ENCODE measurements around the gene SERTAD3. TPM values are rescaled to one million over a fixed set of nuclear protein-coding genes. Genes with fewer than 3 reads are reported as not detected.
A peak's percentile ranks its signal among the peaks of the same experiment; 100 is the strongest.

Gene SERTAD3
- total RNA-seq, 6 experiments from 2014 or later = 35.9 to 47.0 (median 41.2) TPM

DNA sequence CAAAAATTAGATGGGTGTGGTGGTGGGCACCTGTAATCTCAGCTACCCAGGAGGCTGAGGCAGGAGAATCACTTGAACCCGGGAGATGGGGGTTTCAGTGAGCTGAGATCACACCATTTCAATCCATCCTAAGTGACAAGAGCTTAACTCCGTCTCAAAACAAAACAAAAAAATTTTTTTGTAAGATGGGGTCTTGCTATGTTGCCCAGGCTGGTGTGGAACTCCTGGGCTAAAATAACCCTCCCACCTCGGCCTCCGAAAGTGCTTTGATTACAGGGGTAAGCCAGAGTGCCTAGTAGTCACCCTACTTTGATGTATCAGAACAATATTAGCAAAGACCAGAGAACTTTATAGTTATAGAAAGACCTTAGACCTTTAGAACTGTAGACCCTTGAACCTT lies 30.6 kb upstream of the SERTAD3 start:
- Mint-ChIP-seq H3K36me3 (ENCODE audit: low read depth) (no peaks in the 10 kb centered on the region), H3K27ac (no peak overlapping the region)

DNA sequence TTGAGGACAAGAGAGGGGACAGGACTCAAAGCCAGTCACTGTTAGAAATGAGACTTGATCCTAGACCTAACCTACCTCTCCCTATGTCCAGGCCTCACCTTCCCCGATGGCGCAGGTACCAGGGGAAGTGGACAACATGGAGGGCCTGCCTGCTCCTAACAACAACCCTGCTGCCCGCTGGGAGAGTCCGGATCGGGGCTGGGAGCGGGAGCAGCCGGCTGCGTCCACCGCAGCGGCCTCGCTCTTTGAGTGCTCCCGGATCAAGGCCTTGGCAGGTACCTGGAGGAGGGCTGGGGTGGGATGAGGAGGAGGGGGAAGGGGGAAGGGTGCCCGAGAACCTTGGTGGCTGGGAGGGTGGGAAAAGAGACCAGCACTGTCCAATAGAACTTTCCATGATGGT lies 28.4 kb upstream of the SERTAD3 start:
- Mint-ChIP-seq H3K9me3 (no peaks in the 10 kb centered on the region), H3K27ac (no peak overlapping the region), H3K36me3 (ENCODE audit: low read depth) (no peaks in the 10 kb centered on the region), H3K4me1 (ENCODE audit: low read depth) (no peaks in the 10 kb centered on the region), H3K27me3 (ENCODE audit: insufficient read depth) (peaks cover 13% of the 10 kb centered on the region), H3K4me3 (no peak overlapping the region)
- DNase-seq = no peak
- no peak for TF ChIP-seq CTCF (IDR thresholded peaks at IDR 0.05)

More for the DNA sequence above, 30.6 kb upstream of the SERTAD3 start:
- peaks cover 6% of the 10 kb centered on the region for H3K27me3 Mint-ChIP-seq (ENCODE audit: insufficient read depth)
- H3K4me3 Mint-ChIP-seq = no peak overlapping the region
- H3K4me1 Mint-ChIP-seq (ENCODE audit: low read depth) = no peaks in the 10 kb centered on the region
- H3K9me3 Mint-ChIP-seq = no peaks in the 10 kb centered on the region
- TF ChIP-seq CTCF (IDR thresholded peaks at IDR 0.05) = no peak
- no peak for DNase-seq

DNA sequence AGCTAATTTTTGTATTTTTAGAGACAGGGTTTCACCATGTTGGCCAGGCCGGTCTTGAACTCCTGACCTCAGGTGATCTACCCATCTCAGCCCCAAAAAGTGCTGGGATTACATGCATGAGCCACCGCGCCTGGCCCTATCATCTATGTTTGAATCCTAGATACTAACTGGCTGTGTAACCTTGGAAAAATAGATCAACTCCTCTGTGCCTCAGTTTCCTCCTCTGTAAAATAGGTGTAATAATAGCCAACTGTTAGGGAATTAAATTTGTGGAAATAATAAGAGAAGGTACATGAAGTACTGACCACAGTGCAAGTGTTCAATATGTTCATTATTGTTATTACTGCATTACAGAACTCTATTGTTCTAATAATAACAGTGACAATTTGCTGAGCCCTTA lies 27.0 kb upstream of the SERTAD3 start:
- H3K27me3 Mint-ChIP-seq (ENCODE audit: insufficient read depth) = peaks cover 12% of the 10 kb centered on the region
- no peak overlapping the region for H3K27ac Mint-ChIP-seq
- TF ChIP-seq CTCF (IDR thresholded peaks at IDR 0.05) = no peak
- H3K4me1 Mint-ChIP-seq (ENCODE audit: low read depth) = peaks cover 7% of the 10 kb centered on the region
- no peak overlapping the region for H3K4me3 Mint-ChIP-seq
- no peaks in the 10 kb centered on the region for H3K9me3 Mint-ChIP-seq
- peaks cover 5% of the 10 kb centered on the region; the same call in 1 of the 2 replicates for H3K36me3 Mint-ChIP-seq (ENCODE audit: low read depth)
- no peak for DNase-seq

DNA sequence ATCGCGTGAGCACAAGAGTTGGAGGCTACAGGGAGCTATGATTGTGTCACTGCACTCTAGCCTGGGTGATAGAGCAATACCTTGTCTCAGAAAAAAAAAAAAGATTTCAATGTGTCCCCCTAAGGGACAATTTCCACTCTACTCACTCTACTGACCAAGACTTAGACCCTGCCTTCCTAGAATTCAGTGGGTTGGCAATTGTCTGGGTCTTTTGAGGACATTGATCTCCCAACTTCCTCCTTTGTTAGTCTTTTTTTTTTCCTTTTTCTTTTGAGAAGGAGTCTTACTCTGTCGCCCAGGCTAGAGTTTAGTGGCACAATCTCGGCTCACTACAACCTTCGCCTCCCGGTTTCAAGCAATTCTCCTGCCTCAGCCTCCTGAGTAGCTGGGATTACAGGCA lies 24.9 kb upstream of the SERTAD3 start:
- Mint-ChIP-seq H3K27ac (no peak overlapping the region), H3K4me1 (ENCODE audit: low read depth) (peaks cover 24% of the 10 kb centered on the region), H3K9me3 (no peaks in the 10 kb centered on the region), H3K4me3 (no peak overlapping the region), H3K27me3 (ENCODE audit: insufficient read depth) (peaks cover 13% of the 10 kb centered on the region), H3K36me3 (ENCODE audit: low read depth) (peaks cover 5% of the 10 kb centered on the region; the same call in 1 of the 2 replicates)
- DNase-seq = no peak
- no peak for TF ChIP-seq CTCF (IDR thresholded peaks at IDR 0.05)

DNA sequence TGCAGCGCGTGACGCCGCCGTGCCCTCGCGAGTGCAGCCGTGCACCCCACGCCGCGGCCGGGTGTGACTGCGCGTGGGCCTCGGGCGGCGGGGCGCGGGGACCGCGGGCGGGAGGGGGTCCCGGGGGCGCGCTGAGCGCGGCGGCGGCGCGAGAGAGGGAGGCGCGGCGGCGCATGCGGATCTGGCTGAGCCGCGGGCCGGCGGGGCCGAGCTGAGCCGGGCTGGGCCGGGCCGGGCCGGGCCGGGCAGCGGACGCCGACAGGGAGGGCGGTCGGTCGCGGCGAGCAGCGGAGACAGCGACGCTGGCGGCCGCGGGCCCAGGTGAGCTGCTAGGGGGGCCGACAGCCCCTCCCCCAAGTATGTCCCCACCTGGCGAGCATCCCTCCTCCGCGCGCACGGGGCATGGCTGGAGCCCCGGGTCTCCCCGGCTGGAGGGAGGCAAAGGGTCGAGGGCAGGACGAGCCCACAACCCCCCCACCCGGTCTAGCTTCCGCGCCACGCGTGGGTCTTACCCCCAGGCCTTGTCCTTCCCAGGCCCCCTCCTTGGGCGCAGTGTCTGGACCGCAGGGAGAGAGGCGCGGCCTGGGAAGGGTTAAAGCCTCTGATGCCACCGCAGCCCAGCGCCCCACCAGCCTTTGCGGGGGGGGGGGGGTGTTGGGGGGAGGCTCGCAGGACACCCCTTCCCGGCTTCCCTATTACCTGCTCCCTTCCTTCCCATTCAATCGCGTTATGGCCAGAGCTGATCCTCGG lies 23.0 kb upstream of the SERTAD3 start, which contains the start of gene SPTBN4:
Gene SPTBN4 (plus strand): TSS at position 17 of the 750 bp plus-strand sequence. CDS start 5,621 bp downstream, outside the sequence.
- H3K4me3 Mint-ChIP-seq = peak within 1 kb of the TSS; percentile 95
- peaks cover 25% of the 10 kb centered on the region for H3K4me1 Mint-ChIP-seq (ENCODE audit: low read depth)
- TF ChIP-seq CTCF (IDR thresholded peaks at IDR 0.05) = no peak
- H3K27me3 Mint-ChIP-seq (ENCODE audit: insufficient read depth) = peaks cover 13% of the 10 kb centered on the region
- peaks cover 5% of the 10 kb centered on the region; the same call in 1 of the 2 replicates for H3K36me3 Mint-ChIP-seq (ENCODE audit: low read depth)
- no peak for DNase-seq
- peak within 1 kb of the TSS; percentile 46 for H3K27ac Mint-ChIP-seq
- no peaks in the 10 kb centered on the region for H3K9me3 Mint-ChIP-seq

Measured in HFFc6 (cell line).